H1 (cell line): ENCODE results near the gene PTPRD. TPM values are rescaled to one million over a fixed set of nuclear protein-coding genes. Genes with fewer than 3 reads are reported as not detected.

Source experiments
- CTCF ChIA-PET: fragments of 300-600 bp; sonication (Branson Sonifier 250); formaldehyde crosslinking; loops from one replicate; lab custom pipeline; 2021; ENCODE audit not compliant: partially characterized antibody; lab: Charles Lee
- POLR2A ChIA-PET: fragments of 300-600 bp; sonication (Branson Sonifier 250); formaldehyde crosslinking; loops from one replicate; lab custom pipeline; 2021; ENCODE audit warnings: inconsistent platforms; ENCODE audit not compliant: partially characterized antibody; lab: Charles Lee
- DNase-seq, 2 experiments: peaks; one replicate each; pipeline versions ENCODE4 v3.0.0 to v3.0.0-alpha.2; 2010 to 2022; ENCODE audit warnings: low spot score in 2 of 2, low read depth in 1 of 2, mixed read lengths in 1 of 2
- FAIRE-seq: peaks from 2 replicates; lab custom pipeline; 2011; peaks lifted over from hg19 to GRCh38; lab: Jason Lieb, UNC
- H2AFZ ChIP-seq: 2 replicates; pipeline ENCODE4 v1.8.1; 2012; ENCODE audit warnings: low read length, inconsistent platforms
- H2AK5ac ChIP-seq: 2 replicates; pipeline ENCODE4 v1.6.1; 2013; ENCODE audit warnings: low read depth, low read length
- H2BK120ac ChIP-seq: replicated peaks from 2 replicates; pipeline ENCODE3; 2013; ENCODE audit warnings: low read depth, low read length, inconsistent platforms
- H2BK12ac ChIP-seq: 2 replicates; pipeline ENCODE4 v1.6.1; 2013; ENCODE audit warnings: low read depth, low read length
- H2BK15ac ChIP-seq: 2 replicates; pipeline ENCODE4 v1.6.1; 2013; ENCODE audit warnings: low read length
- H2BK20ac ChIP-seq: 2 replicates; pipeline ENCODE4 v1.6.1; 2013; ENCODE audit warnings: low read length
- H2BK5ac ChIP-seq: 2 replicates; pipeline ENCODE4 v1.6.1; 2013; ENCODE audit warnings: low read depth, low read length
- H3K14ac ChIP-seq: 2 replicates; pipeline ENCODE4 v1.6.1; 2013; ENCODE audit warnings: inconsistent platforms; ENCODE audit not compliant: insufficient read length
- H3K18ac ChIP-seq: 2 replicates; pipeline ENCODE4 v1.6.1; 2013; ENCODE audit warnings: low read length; ENCODE audit errors: extremely low read depth
- H3K23ac ChIP-seq: 2 replicates; pipeline ENCODE4 v1.6.1; 2013; ENCODE audit warnings: inconsistent platforms; ENCODE audit not compliant: insufficient read length
- H3K23me2 ChIP-seq: 2 replicates; pipeline ENCODE4 v1.6.1; 2013; ENCODE audit warnings: low read depth, low read length
- H3K27ac ChIP-seq: 2 replicates; pipeline ENCODE4 v1.6.1; 2011; ENCODE audit warnings: low read depth, low read length, inconsistent platforms
- H3K27me3 ChIP-seq, 4 experiments: replicated peaks in 1 of 4; 1 replicate in 1 of 4; 2 replicates in 3 of 4; pipeline versions ENCODE4 v1.6.1 to v1.8.1; 2011 to 2013; ENCODE audit warnings: low read length in 3 of 4, mild to moderate bottlenecking in 3 of 4, inconsistent platforms in 2 of 4, mixed read lengths in 2 of 4, moderate library complexity in 1 of 4; ENCODE audit not compliant: control insufficient read depth in 3 of 4, insufficient read depth in 3 of 4; ENCODE audit errors: extremely low read depth in 1 of 4
- H3K36me3 ChIP-seq, 4 experiments: 2 replicates each; pipeline versions ENCODE4 v1.6.1 to v1.8.1; 2011 to 2013; ENCODE audit warnings: mild to moderate bottlenecking in 4 of 4, low read length in 3 of 4, moderate library complexity in 2 of 4, control low read depth in 1 of 4, inconsistent platforms in 1 of 4; ENCODE audit not compliant: insufficient read depth in 4 of 4, control insufficient read depth in 2 of 4
- H3K4ac ChIP-seq: replicated peaks from 2 replicates; pipeline ENCODE3; 2013; ENCODE audit warnings: low read length, low read depth, mixed read lengths, inconsistent platforms; ENCODE audit not compliant: insufficient read length
- H3K4me1 ChIP-seq, 4 experiments: replicated peaks in 1 of 4; 1 replicate in 1 of 4; 2 replicates in 3 of 4; pipeline versions ENCODE4 v1.6.1 to v1.8.1; 2011 to 2013; ENCODE audit warnings: low read length in 3 of 4, inconsistent platforms in 2 of 4, mixed read lengths in 1 of 4; ENCODE audit not compliant: insufficient read depth in 4 of 4, control insufficient read depth in 3 of 4
- H3K4me2 ChIP-seq, 2 experiments: 2 replicates each; pipeline versions ENCODE4 v1.6.1 to v1.8.1; 2011 to 2013; ENCODE audit warnings: low read depth in 2 of 2, low read length in 2 of 2, control low read depth in 1 of 2, inconsistent platforms in 1 of 2, mild to moderate bottlenecking in 1 of 2; ENCODE audit not compliant: insufficient read depth in 1 of 2
- H3K4me3 ChIP-seq, 4 experiments: fragments of 200-600, 300-600 bp in 1 of 4; sonication (generic), shearing (Covaris generic), sonication (Bioruptor Twin) in 1 of 4; 2 replicates each; pipeline versions ENCODE4 v1.5.1 to v1.8.1; 2011 to 2016; ENCODE audit warnings: low read length in 4 of 4, low read depth in 3 of 4, control low read depth in 2 of 4, inconsistent platforms in 2 of 4, mild to moderate bottlenecking in 2 of 4, mixed read lengths in 1 of 4, moderate library complexity in 1 of 4; ENCODE audit not compliant: insufficient read depth in 2 of 4; ENCODE audit errors: extremely low read depth in 1 of 4
- H3K56ac ChIP-seq: replicated peaks from 2 replicates; pipeline ENCODE3; 2013; ENCODE audit warnings: low read depth, mild to moderate bottlenecking, mixed read lengths, low read length, inconsistent platforms; ENCODE audit not compliant: insufficient read length
- H3K79me1 ChIP-seq: 2 replicates; pipeline ENCODE4 v1.6.1; 2013; ENCODE audit warnings: low read depth, low read length, control low read depth
- H3K79me2 ChIP-seq, 2 experiments: 2 replicates each; pipeline versions ENCODE4 v1.6.1 to v1.8.1; 2012 to 2013; ENCODE audit warnings: low read length in 2 of 2, mild to moderate bottlenecking in 2 of 2, inconsistent platforms in 1 of 2; ENCODE audit not compliant: insufficient read depth in 2 of 2, control insufficient read depth in 1 of 2
- H3K9ac ChIP-seq, 4 experiments: replicated peaks in 1 of 4; 1 replicate in 1 of 4; 2 replicates in 3 of 4; pipeline versions ENCODE4 v1.6.1 to v1.8.1; 2011 to 2013; ENCODE audit warnings: low read depth in 3 of 4, low read length in 3 of 4, control low read depth in 2 of 4, mild to moderate bottlenecking in 2 of 4, moderate library complexity in 2 of 4, inconsistent platforms in 1 of 4; ENCODE audit errors: extremely low read depth in 1 of 4
- H3K9me3 ChIP-seq, 2 experiments: 2 replicates each; pipeline versions ENCODE4 v1.6.1 to v1.8.1; 2012 to 2013; ENCODE audit warnings: mild to moderate bottlenecking in 2 of 2, moderate library complexity in 2 of 2, control low read depth in 1 of 2, inconsistent platforms in 1 of 2, low read depth in 1 of 2, low read length in 1 of 2, mixed read lengths in 1 of 2; ENCODE audit not compliant: insufficient read depth in 2 of 2
- H4K20me1 ChIP-seq, 2 experiments: replicated peaks in 1 of 2; 2 replicates each; pipeline versions ENCODE3 to v1.8.1; 2011 to 2013; ENCODE audit warnings: inconsistent platforms in 2 of 2, low read length in 2 of 2, mild to moderate bottlenecking in 1 of 2; ENCODE audit not compliant: insufficient read depth in 2 of 2, control insufficient read depth in 1 of 2
- H4K5ac ChIP-seq: 2 replicates; pipeline ENCODE4 v1.6.1; 2013; ENCODE audit warnings: low read length, low read depth, mixed read lengths, inconsistent platforms; ENCODE audit not compliant: insufficient read length
- H4K8ac ChIP-seq: 2 replicates; pipeline ENCODE4 v1.8.0; 2013; ENCODE audit warnings: mild to moderate bottlenecking, moderate library complexity, low read length, inconsistent platforms; ENCODE audit not compliant: insufficient read depth; ENCODE audit errors: extremely low read depth
- H4K91ac ChIP-seq: replicated peaks from 2 replicates; pipeline ENCODE3; 2013; ENCODE audit warnings: low read length, mixed read lengths, inconsistent platforms; ENCODE audit not compliant: insufficient read length
- CHD2 ChIP-seq: IDR thresholded peaks from 2 replicates; pipeline ENCODE4 v1.6.1; 2012; ENCODE audit warnings: low read length, improper control_type of control experiment
- NANOG ChIP-seq: IDR thresholded peaks from 2 replicates; pipeline ENCODE4 v1.6.1; 2011; ENCODE audit warnings: low read length, low read depth, mild to moderate bottlenecking, inconsistent platforms; ENCODE audit not compliant: insufficient read depth, poor library complexity, severe bottlenecking
- WGBS, 2 experiments: shearing (Covaris generic) in 1 of 2; methylation state at CpG; one replicate each; pipeline versions ENCODE4 v1.1.6 to v1.1.7; 2013 to 2015; ENCODE audit warnings: low lambda C conversion rate in 2 of 2, mixed read lengths in 2 of 2, inconsistent platforms in 1 of 2, low coverage in 1 of 2, missing lambda C conversion rate in 1 of 2; ENCODE audit not compliant: insufficient replicate concordance in 2 of 2, insufficient coverage in 1 of 2, insufficient read length in 1 of 2; ENCODE audit errors: extremely low coverage in 1 of 2, missing lambda C conversion rate in 1 of 2; 5-methylcytosine and 5-hydroxymethylcytosine counted together
- polyA plus RNA-seq, 7 experiments: library from polyadenylated mRNA; depleted of rRNA in 3 of 7; stranded (reverse) in 5 of 7; unstranded in 2 of 7; fragments of >200 nt in 5 of 7; fragments of 200-250 nt in 2 of 7; gene quantifications; 1 replicate in 5 of 7; 2 replicates in 1 of 7; 4 replicates in 1 of 7; pipeline versions ENCODE4 v1.2.1 to v1.2.3, GENCODE V29; 2011 to 2013; ENCODE audit warnings: missing spikeins in 2 of 7, mixed read lengths in 2 of 7
- total RNA-seq: library from RNA; stranded (reverse); fragmentation: NEBNext Ultra II Directional; extraction: Animal tissue kit (Norgen Biotek cat#: 25700); gene quantifications from 2 replicates; pipeline ENCODE4 v1.2.1, GENCODE V29; 2021
- TF ChIP-seq, protein P1 (sequence below): IDR thresholded peaks from 2 replicates; pipeline ENCODE4 v1.6.1; 2012; ENCODE audit warnings: inconsistent platforms

Gene PTPRD
- total and polyA plus RNA-seq, 2 of the 8 experiments (the other 6 are each of a cell fraction or from before 2014, with no cell fraction given): 17.2 to 77.0 TPM

DNA sequence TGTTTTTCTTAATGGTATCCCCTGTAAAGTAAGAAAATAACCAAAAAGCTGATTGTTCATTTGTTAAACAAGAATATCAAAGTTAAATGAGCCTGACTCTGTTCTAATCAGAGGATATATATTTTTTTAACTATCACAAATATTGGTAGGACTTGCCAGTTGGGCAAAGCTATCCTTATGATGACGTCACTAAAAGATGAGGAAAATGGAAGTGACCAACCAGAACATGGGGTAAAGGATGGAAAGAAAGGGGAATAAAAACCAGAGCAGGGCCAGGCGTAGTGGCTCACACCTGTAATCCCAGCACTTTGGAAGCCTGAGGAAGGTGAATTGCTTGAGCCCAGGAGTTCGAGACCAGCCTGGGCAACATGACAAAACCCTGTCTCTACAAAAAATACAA is 2001.6 kb downstream of the PTPRD start:
- no peak for DNase-seq
- TF ChIP-seq NANOG (no peak), CHD2 (no peak)
- TF ChIP-seq, protein P1, sequence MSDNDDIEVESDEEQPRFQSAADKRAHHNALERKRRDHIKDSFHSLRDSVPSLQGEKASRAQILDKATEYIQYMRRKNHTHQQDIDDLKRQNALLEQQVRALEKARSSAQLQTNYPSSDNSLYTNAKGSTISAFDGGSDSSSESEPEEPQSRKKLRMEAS: no peak

More for the DNA sequence above, 2001.6 kb downstream of the PTPRD start:
- no peak overlapping the region for H4K8ac ChIP-seq
- no peak overlapping the region for H3K23ac ChIP-seq
- no peaks in the 10 kb centered on the region for H3K23me2 ChIP-seq
- WGBS, 2 experiments: 86% methylated on average over 3 of the region's 3 CpGs; no CpG with 5 or more reads in 1 of the 2 experiments
- H3K4me3 ChIP-seq: no peak overlapping the region
- no peak for FAIRE-seq
- H4K91ac ChIP-seq: no peak overlapping the region
- POLR2A ChIA-PET: no interaction called here
- no peak overlapping the region for H2BK12ac ChIP-seq
- H3K36me3 ChIP-seq: no peaks in the 10 kb centered on the region
- CTCF ChIA-PET: interaction anchor here (1.3 kb wide), 1 partner anchor 245 kb away, joined by 3 read pairs; no protein-coding TSS in a partner anchor
- no peak overlapping the region for H2BK5ac ChIP-seq
- H3K56ac ChIP-seq: no peak overlapping the region
- no peak overlapping the region for H3K4ac ChIP-seq
- no peaks in the 10 kb centered on the region for H3K79me1 ChIP-seq
- H3K9me3 ChIP-seq: no peaks in the 10 kb centered on the region
- H2BK15ac ChIP-seq: no peak overlapping the region
- H3K27me3 ChIP-seq: no peaks in the 10 kb centered on the region
- H3K14ac ChIP-seq: no peak overlapping the region
- H2BK120ac ChIP-seq: no peak overlapping the region
- no peak overlapping the region for H3K9ac ChIP-seq
- no peaks in the 10 kb centered on the region for H3K79me2 ChIP-seq
- no peak overlapping the region for H3K27ac ChIP-seq
- H3K4me1 ChIP-seq: peaks cover 0 to 5% (median 2%) of the 10 kb centered on the region in 4 experiments; a peak in 4 of 7 replicates
- H3K4me2 ChIP-seq: no peak overlapping the region
- H4K5ac ChIP-seq: no peak overlapping the region
- H2BK20ac ChIP-seq: no peak overlapping the region
- H2AK5ac ChIP-seq: no peak overlapping the region
- H4K20me1 ChIP-seq: no peaks in the 10 kb centered on the region
- no peak overlapping the region for H3K18ac ChIP-seq
- no peak overlapping the region for H2AFZ ChIP-seq
